HG02623 (cell line): ENCODE data around the gene MUC5AC.
"Not testable (repeated sequence)": the region's sequence is repeated elsewhere in the genome, so short reads cannot be mapped to it uniquely, and the experiment has no call there.

Experiments used
- ATAC-seq: cut with Tn5 transposase; IDR thresholded peaks from one replicate; pipeline ENCODE4 v1.9.1; 2021; ENCODE audit warnings: moderate library complexity; ENCODE audit not compliant: unreplicated experiment

MUC5AC gene

GRCh38 chr11:1232883-1233321, 75.1 kb downstream of the MUC5AC start:
- no peak for ATAC-seq

GRCh38 chr11:1233351-1234053, 75.7 kb downstream of the MUC5AC start:
- ATAC-seq = no peak

- no peak for ATAC-seq
Measured at GRCh38 chr11:1234054-1234720, 76.4 kb downstream of the MUC5AC start.

DNA sequence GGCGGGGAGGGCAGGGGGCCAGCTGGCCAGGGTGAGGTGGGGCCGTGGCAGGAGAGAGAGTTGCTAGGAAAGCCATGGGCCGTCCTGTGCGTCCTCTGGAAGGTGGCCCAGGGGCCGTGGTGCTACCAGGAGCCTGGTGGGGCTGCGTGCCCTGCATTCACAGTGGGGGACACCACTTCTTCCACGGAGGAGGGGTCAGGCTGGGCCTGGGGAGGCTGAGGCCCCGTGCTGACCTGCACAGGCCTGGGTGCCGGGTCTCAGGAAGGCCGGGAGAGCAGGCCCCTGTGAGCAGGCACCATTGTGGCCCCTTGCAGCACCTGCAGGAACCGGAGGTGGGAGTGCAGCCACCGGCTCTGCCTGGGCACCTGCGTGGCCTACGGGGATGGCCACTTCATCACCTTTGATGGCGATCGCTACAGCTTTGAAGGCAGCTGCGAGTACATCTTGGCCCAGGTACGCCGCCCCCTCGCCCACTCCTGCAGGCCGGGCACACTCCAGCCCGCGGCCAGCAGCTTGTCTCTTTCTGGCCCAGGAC, 77.1 kb downstream of the MUC5AC start:
- no peak for ATAC-seq

- no peak for ATAC-seq
Measured at GRCh38 chr11:1235306-1235900, 77.7 kb downstream of the MUC5AC start.

GRCh38 chr11:1235901-1236315, 78.2 kb downstream of the MUC5AC start:
- no peak for ATAC-seq

DNA sequence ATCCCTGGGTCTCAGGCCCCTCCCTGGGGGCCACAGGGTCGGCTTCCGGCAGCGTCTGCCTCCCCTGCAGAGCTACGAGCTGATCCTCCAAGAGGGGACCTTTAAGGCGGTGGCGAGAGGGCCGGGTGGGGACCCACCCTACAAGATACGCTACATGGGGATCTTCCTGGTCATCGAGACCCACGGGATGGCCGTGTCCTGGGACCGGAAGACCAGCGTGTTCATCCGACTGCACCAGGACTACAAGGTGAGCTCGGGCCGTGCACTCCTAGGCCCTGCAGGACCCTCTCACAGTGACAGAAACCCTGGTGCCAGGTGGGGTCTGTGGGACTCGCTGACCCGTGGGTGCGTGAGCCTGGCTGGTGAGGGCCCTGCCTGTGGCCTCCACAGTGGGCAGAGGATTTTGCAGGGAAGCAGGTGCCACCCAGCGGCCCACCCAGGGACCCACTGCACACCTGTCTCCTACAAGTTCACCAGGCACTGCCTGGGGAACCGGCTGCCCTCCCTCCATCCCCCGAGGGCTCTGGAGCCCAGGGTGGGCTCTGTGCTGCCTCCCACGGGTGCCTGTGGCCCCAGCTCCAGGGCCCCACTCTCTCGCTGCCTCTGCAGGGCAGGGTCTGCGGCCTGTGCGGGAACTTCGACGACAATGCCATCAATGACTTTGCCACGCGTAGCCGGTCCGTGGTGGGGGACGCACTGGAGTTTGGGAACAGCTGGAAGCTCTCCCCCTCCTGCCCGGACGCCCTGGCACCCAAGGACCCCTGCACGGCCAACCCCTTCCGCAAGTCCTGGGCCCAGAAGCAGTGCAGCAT, 78.8 kb downstream of the MUC5AC start:
- no peak for ATAC-seq

DNA sequence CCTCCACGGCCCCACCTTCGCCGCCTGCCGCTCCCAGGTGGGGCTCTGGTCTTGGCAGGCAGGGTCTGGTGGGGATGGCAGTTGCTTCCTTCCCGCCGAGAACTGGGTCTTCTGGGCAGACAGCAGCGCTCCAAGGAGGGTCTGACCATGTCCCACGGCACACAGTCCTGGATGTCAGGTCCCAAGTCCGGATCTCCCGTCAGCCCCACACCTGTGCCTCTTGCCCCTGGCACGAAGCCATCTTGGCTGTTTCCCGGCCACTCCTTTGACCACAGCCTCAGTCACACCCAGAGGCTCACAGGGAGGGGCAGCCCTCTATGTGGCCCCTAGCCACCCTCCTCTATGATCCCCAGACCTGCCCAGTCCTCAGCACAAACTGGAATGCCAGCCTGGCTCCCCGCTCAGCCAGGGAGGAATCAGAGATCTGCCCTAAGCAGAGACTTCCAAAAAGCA, 79.4 kb downstream of the MUC5AC start:
- ATAC-seq = no peak

GRCh38 chr11:1237851-1238250, 80.1 kb downstream of the MUC5AC start:
- no peak for ATAC-seq

DNA sequence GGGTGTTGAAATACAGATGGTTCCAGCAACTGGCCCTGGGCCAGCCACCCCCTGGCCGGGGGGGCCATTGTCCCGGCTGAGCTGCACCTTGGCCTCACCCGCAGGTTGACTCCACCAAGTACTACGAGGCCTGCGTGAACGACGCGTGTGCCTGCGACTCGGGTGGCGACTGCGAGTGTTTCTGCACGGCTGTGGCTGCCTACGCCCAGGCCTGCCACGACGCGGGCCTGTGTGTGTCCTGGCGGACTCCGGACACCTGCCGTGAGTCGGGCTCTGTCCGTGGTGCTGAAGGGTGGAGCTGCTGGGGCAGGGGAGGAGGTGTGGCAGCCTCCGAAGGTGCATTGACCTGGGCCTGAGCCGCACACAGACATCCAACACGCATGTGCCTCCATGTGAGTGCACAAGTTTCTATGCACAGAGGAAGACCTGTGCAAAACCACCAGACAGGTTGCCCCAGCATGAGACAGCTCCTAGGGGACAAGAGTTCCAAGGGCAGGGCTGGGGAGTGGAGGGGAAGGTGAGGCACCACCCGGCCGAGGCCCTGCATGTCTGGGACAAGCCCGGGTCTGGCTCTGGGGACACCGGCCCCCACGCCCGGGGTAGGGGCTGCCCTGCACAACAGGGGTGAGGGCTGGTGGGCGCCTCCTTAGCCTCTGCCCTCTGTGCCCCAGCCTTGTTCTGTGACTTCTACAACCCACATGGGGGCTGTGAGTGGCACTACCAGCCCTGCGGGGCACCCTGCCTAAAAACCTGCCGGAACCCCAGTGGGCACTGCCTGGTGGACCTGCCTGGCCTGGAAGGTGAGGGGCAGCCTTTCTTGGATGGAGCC, 81.2 kb downstream of the MUC5AC start:
- no peak for ATAC-seq

GRCh38 chr11:1239596-1240205, 81.9 kb downstream of the MUC5AC start:
- no peak for ATAC-seq

- no peak for ATAC-seq
Measured at GRCh38 chr11:1240771-1241170, 83.0 kb downstream of the MUC5AC start.

- no peak for ATAC-seq
Measured at GRCh38 chr11:1241706-1242105, 84.0 kb downstream of the MUC5AC start.

DNA sequence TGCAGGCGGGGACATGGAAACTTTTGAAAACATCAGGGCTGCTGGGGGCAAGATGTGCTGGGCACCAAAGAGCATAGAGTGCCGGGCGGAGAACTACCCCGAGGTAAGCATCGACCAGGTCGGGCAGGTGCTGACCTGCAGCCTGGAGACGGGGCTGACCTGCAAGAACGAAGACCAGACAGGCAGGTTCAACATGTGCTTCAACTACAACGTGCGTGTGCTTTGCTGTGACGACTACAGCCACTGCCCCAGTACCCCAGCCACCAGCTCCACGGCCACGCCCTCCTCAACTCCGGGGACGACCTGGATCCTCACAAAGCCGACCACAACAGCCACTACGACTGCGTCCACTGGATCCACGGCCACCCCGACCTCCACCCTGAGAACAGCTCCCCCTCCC, 84.5 kb downstream of the MUC5AC start:
- no peak for ATAC-seq

- ATAC-seq = not testable (repeated sequence)
Measured at GRCh38 chr11:1242751-1243150, 85.0 kb downstream of the MUC5AC start.

- not testable (repeated sequence) for ATAC-seq
Measured at GRCh38 chr11:1243521-1243920, 85.8 kb downstream of the MUC5AC start.

DNA sequence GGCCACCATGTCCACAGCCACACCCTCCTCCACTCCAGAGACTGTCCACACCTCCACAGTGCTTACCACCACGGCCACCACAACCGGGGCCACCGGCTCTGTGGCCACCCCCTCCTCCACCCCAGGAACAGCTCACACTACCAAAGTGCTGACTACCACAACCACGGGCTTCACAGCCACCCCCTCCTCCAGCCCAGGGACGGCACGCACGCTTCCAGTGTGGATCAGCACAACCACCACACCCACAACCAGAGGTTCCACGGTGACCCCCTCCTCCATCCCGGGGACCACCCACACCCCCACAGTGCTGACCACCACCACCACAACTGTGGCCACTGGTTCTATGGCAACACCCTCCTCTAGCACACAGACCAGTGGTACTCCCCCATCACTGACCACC, 86.8 kb downstream of the MUC5AC start:
- ATAC-seq = not testable (repeated sequence)

DNA sequence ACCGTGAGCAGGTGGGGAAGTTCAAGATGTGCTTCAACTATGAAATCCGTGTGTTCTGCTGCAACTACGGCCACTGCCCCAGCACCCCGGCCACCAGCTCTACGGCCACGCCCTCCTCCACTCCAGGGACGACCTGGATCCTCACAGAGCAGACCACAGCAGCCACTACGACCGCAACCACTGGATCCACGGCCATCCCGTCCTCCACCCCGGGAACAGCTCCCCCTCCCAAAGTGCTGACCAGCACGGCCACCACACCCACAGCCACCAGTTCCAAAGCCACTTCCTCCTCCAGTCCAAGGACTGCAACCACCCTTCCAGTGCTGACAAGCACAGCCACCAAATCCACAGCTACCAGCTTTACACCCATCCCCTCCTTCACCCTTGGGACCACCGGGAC, 88.0 kb downstream of the MUC5AC start:
- not testable (repeated sequence) for ATAC-seq

DNA sequence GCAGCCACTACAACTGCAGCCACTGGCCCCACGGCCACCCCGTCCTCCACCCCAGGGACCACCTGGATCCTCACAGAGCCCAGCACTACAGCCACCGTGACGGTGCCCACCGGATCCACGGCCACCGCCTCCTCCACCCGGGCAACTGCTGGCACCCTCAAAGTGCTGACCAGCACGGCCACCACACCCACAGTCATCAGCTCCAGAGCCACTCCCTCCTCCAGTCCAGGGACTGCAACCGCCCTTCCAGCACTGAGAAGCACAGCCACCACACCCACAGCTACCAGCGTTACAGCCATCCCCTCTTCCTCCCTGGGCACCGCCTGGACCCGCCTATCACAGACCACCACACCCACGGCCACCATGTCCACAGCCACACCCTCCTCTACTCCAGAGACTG, 88.5 kb downstream of the MUC5AC start:
- ATAC-seq = not testable (repeated sequence)

DNA sequence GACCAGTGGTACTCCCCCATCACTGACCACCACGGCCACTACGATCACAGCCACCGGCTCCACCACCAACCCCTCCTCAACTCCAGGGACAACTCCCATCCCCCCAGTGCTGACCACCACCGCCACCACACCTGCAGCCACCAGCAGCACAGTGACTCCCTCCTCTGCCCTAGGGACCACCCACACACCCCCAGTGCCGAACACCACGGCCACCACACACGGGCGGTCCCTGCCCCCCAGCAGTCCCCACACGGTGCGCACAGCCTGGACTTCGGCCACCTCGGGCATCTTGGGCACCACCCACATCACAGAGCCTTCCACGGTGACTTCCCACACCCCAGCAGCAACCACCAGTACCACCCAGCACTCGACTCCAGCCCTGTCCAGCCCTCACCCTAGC, 89.3 kb downstream of the MUC5AC start:
- not testable (repeated sequence) for ATAC-seq
